ENCODE measurements around the gene KCNH1.
"Not testable (repeated sequence)": the region's sequence is repeated elsewhere in the genome, so short reads cannot be mapped to it uniquely, and the experiment has no call there.

KCNH1 gene

GRCh38 chr1:211127166-211127565 lies 6.8 kb downstream of the KCNH1 start:
- Mint-ChIP-seq H3K4me1 (ENCODE audit: low read depth) (no peaks in the 10 kb centered on the region), H3K9me3 (no peaks in the 10 kb centered on the region), H3K27ac (no peak overlapping the region), H3K27me3 (peaks cover 13% of the 10 kb centered on the region), H3K4me3 (no peak overlapping the region), H3K36me3 (ENCODE audit: low read depth) (no peaks in the 10 kb centered on the region)
- intact Hi-C loops (cut with micrococcal nuclease) = no loop called here

GRCh38 chr1:211126622-211127021 lies 7.3 kb downstream of the KCNH1 start:
- intact Hi-C loops (cut with micrococcal nuclease) = no loop called here
- Mint-ChIP-seq H3K36me3 (ENCODE audit: low read depth) (no peaks in the 10 kb centered on the region), H3K27ac (no peak overlapping the region), H3K9me3 (no peaks in the 10 kb centered on the region), H3K4me3 (no peak overlapping the region), H3K27me3 (peaks cover 9% of the 10 kb centered on the region), H3K4me1 (ENCODE audit: low read depth) (no peaks in the 10 kb centered on the region)

GRCh38 chr1:211118407-211119102 lies 15.4 kb downstream of the KCNH1 start:
- H3K27ac Mint-ChIP-seq = no peak overlapping the region
- H3K9me3 Mint-ChIP-seq = no peaks in the 10 kb centered on the region
- H3K4me1 Mint-ChIP-seq (ENCODE audit: low read depth) = no peaks in the 10 kb centered on the region
- no peak overlapping the region for H3K4me3 Mint-ChIP-seq
- peaks cover 1% of the 10 kb centered on the region for H3K27me3 Mint-ChIP-seq
- no peaks in the 10 kb centered on the region for H3K36me3 Mint-ChIP-seq (ENCODE audit: low read depth)
- intact Hi-C loops (cut with micrococcal nuclease) = no loop called here

GRCh38 chr1:211114446-211114845 lies 19.5 kb downstream of the KCNH1 start:
- H3K27ac Mint-ChIP-seq = no peak overlapping the region
- no peaks in the 10 kb centered on the region for H3K36me3 Mint-ChIP-seq (ENCODE audit: low read depth)
- intact Hi-C loops (cut with micrococcal nuclease) = no loop called here
- H3K27me3 Mint-ChIP-seq = peaks cover 1% of the 10 kb centered on the region
- no peak overlapping the region for H3K4me3 Mint-ChIP-seq
- H3K9me3 Mint-ChIP-seq = no peaks in the 10 kb centered on the region
- no peaks in the 10 kb centered on the region for H3K4me1 Mint-ChIP-seq (ENCODE audit: low read depth)

GRCh38 chr1:211113566-211113965 lies 20.4 kb downstream of the KCNH1 start:
- Mint-ChIP-seq H3K4me3 (no peak overlapping the region), H3K27me3 (peaks cover 3% of the 10 kb centered on the region), H3K27ac (no peak overlapping the region), H3K4me1 (ENCODE audit: low read depth) (no peaks in the 10 kb centered on the region), H3K9me3 (no peaks in the 10 kb centered on the region), H3K36me3 (ENCODE audit: low read depth) (no peaks in the 10 kb centered on the region)
- intact Hi-C loops (cut with micrococcal nuclease) = no loop called here

GRCh38 chr1:211111351-211111750 lies 22.6 kb downstream of the KCNH1 start:
- H3K27me3 Mint-ChIP-seq = peaks cover 2% of the 10 kb centered on the region
- no peaks in the 10 kb centered on the region for H3K36me3 Mint-ChIP-seq (ENCODE audit: low read depth)
- H3K4me1 Mint-ChIP-seq (ENCODE audit: low read depth) = no peaks in the 10 kb centered on the region
- intact Hi-C loops (cut with micrococcal nuclease) = no loop called here
- no peak overlapping the region for H3K4me3 Mint-ChIP-seq
- H3K9me3 Mint-ChIP-seq = no peaks in the 10 kb centered on the region
- H3K27ac Mint-ChIP-seq = no peak overlapping the region

GRCh38 chr1:211101481-211101880 lies 32.5 kb downstream of the KCNH1 start:
- Mint-ChIP-seq H3K27me3 (peaks cover 1% of the 10 kb centered on the region), H3K9me3 (no peaks in the 10 kb centered on the region), H3K36me3 (ENCODE audit: low read depth) (no peaks in the 10 kb centered on the region), H3K4me3 (no peak overlapping the region), H3K27ac (no peak overlapping the region), H3K4me1 (ENCODE audit: low read depth) (no peaks in the 10 kb centered on the region)
- intact Hi-C loops (cut with micrococcal nuclease) = no loop called here

- intact Hi-C loops (cut with micrococcal nuclease) = no loop called here
- Mint-ChIP-seq H3K4me1 (ENCODE audit: low read depth) (no peaks in the 10 kb centered on the region), H3K9me3 (no peaks in the 10 kb centered on the region), H3K27me3 (no peaks in the 10 kb centered on the region), H3K36me3 (ENCODE audit: low read depth) (no peaks in the 10 kb centered on the region), H3K27ac (no peak overlapping the region), H3K4me3 (no peak overlapping the region)
Measured at GRCh38 chr1:211099393-211099792, 34.6 kb downstream of the KCNH1 start.

GRCh38 chr1:211095381-211095780 lies 38.6 kb downstream of the KCNH1 start:
- intact Hi-C loops (cut with micrococcal nuclease) = no loop called here
- H3K36me3 Mint-ChIP-seq (ENCODE audit: low read depth) = no peaks in the 10 kb centered on the region
- H3K27me3 Mint-ChIP-seq = peaks cover 1% of the 10 kb centered on the region
- H3K4me1 Mint-ChIP-seq (ENCODE audit: low read depth) = no peaks in the 10 kb centered on the region
- no peaks in the 10 kb centered on the region for H3K9me3 Mint-ChIP-seq
- H3K27ac Mint-ChIP-seq = no peak overlapping the region
- no peak overlapping the region for H3K4me3 Mint-ChIP-seq

- H3K9me3 Mint-ChIP-seq = no peaks in the 10 kb centered on the region
- H3K27ac Mint-ChIP-seq = no peak overlapping the region
- peaks cover 1% of the 10 kb centered on the region for H3K27me3 Mint-ChIP-seq
- H3K4me1 Mint-ChIP-seq (ENCODE audit: low read depth) = no peaks in the 10 kb centered on the region
- intact Hi-C loops (cut with micrococcal nuclease) = no loop called here
- no peaks in the 10 kb centered on the region for H3K36me3 Mint-ChIP-seq (ENCODE audit: low read depth)
- no peak overlapping the region for H3K4me3 Mint-ChIP-seq
Measured at GRCh38 chr1:211092955-211093354, 41.0 kb downstream of the KCNH1 start.

- Mint-ChIP-seq H3K9me3 (no peaks in the 10 kb centered on the region), H3K4me1 (ENCODE audit: low read depth) (no peaks in the 10 kb centered on the region), H3K27me3 (peaks cover 1% of the 10 kb centered on the region), H3K27ac (no peak overlapping the region), H3K4me3 (no peak overlapping the region), H3K36me3 (ENCODE audit: low read depth) (no peaks in the 10 kb centered on the region)
- intact Hi-C loops (cut with micrococcal nuclease) = no loop called here
Measured at GRCh38 chr1:211091867-211092266, 42.1 kb downstream of the KCNH1 start.

GRCh38 chr1:211089536-211089935 lies 44.4 kb downstream of the KCNH1 start:
- Mint-ChIP-seq H3K9me3 (no peaks in the 10 kb centered on the region), H3K36me3 (ENCODE audit: low read depth) (no peaks in the 10 kb centered on the region), H3K27ac (no peak overlapping the region), H3K4me1 (ENCODE audit: low read depth) (no peaks in the 10 kb centered on the region), H3K27me3 (peaks cover 1% of the 10 kb centered on the region), H3K4me3 (no peak overlapping the region)
- intact Hi-C loops (cut with micrococcal nuclease) = no loop called here

- H3K4me3 Mint-ChIP-seq = no peak overlapping the region
- H3K9me3 Mint-ChIP-seq = no peaks in the 10 kb centered on the region
- no peaks in the 10 kb centered on the region for H3K4me1 Mint-ChIP-seq (ENCODE audit: low read depth)
Measured at GRCh38 chr1:211088156-211088555, 45.8 kb downstream of the KCNH1 start.

GRCh38 chr1:211082824-211083223 lies 51.1 kb downstream of the KCNH1 start:
- H3K36me3 Mint-ChIP-seq (ENCODE audit: low read depth) = no peaks in the 10 kb centered on the region
- intact Hi-C loops (cut with micrococcal nuclease) = no loop called here
- H3K9me3 Mint-ChIP-seq = no peaks in the 10 kb centered on the region
- H3K27me3 Mint-ChIP-seq = no peaks in the 10 kb centered on the region
- H3K4me3 Mint-ChIP-seq = no peak overlapping the region
- no peaks in the 10 kb centered on the region for H3K4me1 Mint-ChIP-seq (ENCODE audit: low read depth)
- H3K27ac Mint-ChIP-seq = no peak overlapping the region

More at GRCh38 chr1:211088156-211088555, 45.8 kb downstream of the KCNH1 start:
- H3K36me3 Mint-ChIP-seq (ENCODE audit: low read depth) = no peaks in the 10 kb centered on the region
- H3K27me3 Mint-ChIP-seq = peaks cover 1% of the 10 kb centered on the region
- intact Hi-C loops (cut with micrococcal nuclease) = no loop called here
- H3K27ac Mint-ChIP-seq = no peak overlapping the region

GRCh38 chr1:211081447-211081846 lies 52.5 kb downstream of the KCNH1 start:
- H3K4me1 Mint-ChIP-seq (ENCODE audit: low read depth); H3K27ac Mint-ChIP-seq; H3K36me3 Mint-ChIP-seq (ENCODE audit: low read depth); H3K27me3 Mint-ChIP-seq; intact Hi-C loops (cut with micrococcal nuclease); H3K4me3 Mint-ChIP-seq: not testable (repeated sequence)
- peaks cover 11% of the 10 kb centered on the region for H3K9me3 Mint-ChIP-seq

All from dendritic cell treated with granulocyte-macrophage colony-stimulating factor and Interleukin-4, amounts not matched to agents 40 ng/mL and 50 ng/mL, for 4 days (primary cell).